ENCODE measurements around the gene CTSD. TPM values are rescaled to one million over a fixed set of nuclear protein-coding genes. Genes with fewer than 3 reads are reported as not detected.

Gene CTSD
- polyA plus RNA-seq, 1 experiment = 77.8 TPM

- CTCF ChIA-PET = interaction anchor here (0.6 kb wide), 1 partner anchor 382 kb away, joined by 5 read pairs; no protein-coding TSS in a partner anchor
Observed at GRCh38 chr11:1754376-1755150, 9.2 kb downstream of the CTSD start.

GRCh38 chr11:1753929-1754305, 9.8 kb downstream of the CTSD start:
- CTCF ChIA-PET = no interaction called here
- no peak overlapping the region for H3K27ac ChIP-seq (ENCODE audit: low read depth, low read length)
- POLR2A ChIA-PET = interaction anchor here (0.7 kb wide), 1 partner anchor 11 kb away, joined by 3 read pairs; no protein-coding TSS in a partner anchor
- H3K27me3 ChIP-seq (ENCODE audit: control insufficient read depth, insufficient read depth, low read length) = peaks cover 2% of the 10 kb centered on the region
- H3K4me3 ChIP-seq (ENCODE audit: low read depth, low read length) = no peak overlapping the region
- TF ChIP-seq CTCF (IDR thresholded peaks at IDR 0.05; ENCODE audit: low read depth, low read length) = no peak
- no peak for DNase-seq (ENCODE audit: low read depth, low spot score)
- no peaks in the 10 kb centered on the region for H3K9me3 ChIP-seq (ENCODE audit: control insufficient read depth, insufficient read depth, low read length)

More at GRCh38 chr11:1754376-1755150, 9.2 kb downstream of the CTSD start:
- TF ChIP-seq CTCF (IDR thresholded peaks at IDR 0.05; ENCODE audit: low read depth, low read length) = no peak
- H3K27me3 ChIP-seq (ENCODE audit: control insufficient read depth, insufficient read depth, low read length) = no peaks in the 10 kb centered on the region
- no peaks in the 10 kb centered on the region for H3K9me3 ChIP-seq (ENCODE audit: control insufficient read depth, insufficient read depth, low read length)
- H3K4me3 ChIP-seq (ENCODE audit: low read depth, low read length) = no peak overlapping the region
- no peak overlapping the region for H3K27ac ChIP-seq (ENCODE audit: low read depth, low read length)
- POLR2A ChIA-PET = interaction anchor here (0.8 kb wide), 1 partner anchor 29 kb away, joined by 3 read pairs; no protein-coding TSS in a partner anchor
- no peak for DNase-seq (ENCODE audit: low read depth, low spot score)

- no peak overlapping the region for H3K4me3 ChIP-seq (ENCODE audit: low read depth, low read length)
- no peaks in the 10 kb centered on the region for H3K9me3 ChIP-seq (ENCODE audit: control insufficient read depth, insufficient read depth, low read length)
- CTCF ChIA-PET = no interaction called here
- no peak for TF ChIP-seq CTCF (IDR thresholded peaks at IDR 0.05; ENCODE audit: low read depth, low read length)
- no peak overlapping the region for H3K27ac ChIP-seq (ENCODE audit: low read depth, low read length)
- DNase-seq (ENCODE audit: low read depth, low spot score) = no peak
- POLR2A ChIA-PET = interaction anchor here (0.7 kb wide), 1 partner anchor 11 kb away, joined by 3 read pairs; no protein-coding TSS in a partner anchor
- H3K27me3 ChIP-seq (ENCODE audit: control insufficient read depth, insufficient read depth, low read length) = peaks cover 6% of the 10 kb centered on the region
Observed at GRCh38 chr11:1753229-1753928, 10.3 kb downstream of the CTSD start.

GRCh38 chr11:1752907-1753228, 10.9 kb downstream of the CTSD start:
- no peak for DNase-seq (ENCODE audit: low read depth, low spot score)
- ChIA-PET CTCF (no interaction called here), POLR2A (no interaction called here)
- no peak for TF ChIP-seq CTCF (IDR thresholded peaks at IDR 0.05; ENCODE audit: low read depth, low read length)
- Histone ChIP-seq H3K27me3 (ENCODE audit: control insufficient read depth, insufficient read depth, low read length) (peaks cover 11% of the 10 kb centered on the region), H3K4me3 (ENCODE audit: low read depth, low read length) (no peak overlapping the region), H3K9me3 (ENCODE audit: control insufficient read depth, insufficient read depth, low read length) (no peaks in the 10 kb centered on the region; the same call in 1 of the 2 replicates), H3K27ac (ENCODE audit: low read depth, low read length) (no peak overlapping the region)

Measured in AG04450 (cell line).